Activated T-helper 1 cell treated with anti-CD3 and anti-CD28 coated beads, Interleukin-12 subunit alpha, Interleukin-12 subunit beta, Interleukin-2, Interleukin-4 antibody, amounts not matched to agents 30 ng/mL and 10 ng/mL and 1 ng/mL, durations not matched to agents 14 hours and 24 hours and 36 hours (primary cell): Measurements from ENCODE around the gene APBB2. TPM values are rescaled to one million over a fixed set of nuclear protein-coding genes. Genes with fewer than 3 reads are reported as not detected.
"Not testable (repeated sequence)": the region's sequence is repeated elsewhere in the genome, so short reads cannot be mapped to it uniquely, and the experiment has no call there.

Experiments used
- DNase-seq: peaks from one replicate; pipeline ENCODE4 v3.0.0; 2021; ENCODE audit warnings: low spot score
- H3K27ac Mint-ChIP-seq: one replicate; pipeline ENCODE4 v1.8.0; 2021; ENCODE audit warnings: mild to moderate bottlenecking, mixed read lengths
- H3K27me3 Mint-ChIP-seq: one replicate; pipeline ENCODE4 v1.8.0; 2022; ENCODE audit warnings: mild to moderate bottlenecking, moderate library complexity, mixed read lengths; ENCODE audit not compliant: insufficient read depth
- H3K36me3 Mint-ChIP-seq: one replicate; pipeline ENCODE4 v1.8.0; 2021; ENCODE audit warnings: low read depth, mixed read lengths
- H3K4me1 Mint-ChIP-seq: one replicate; pipeline ENCODE4 v1.8.0; 2021; ENCODE audit warnings: low read depth, mixed read lengths
- H3K4me3 Mint-ChIP-seq: one replicate; pipeline ENCODE4 v1.8.0; 2021; ENCODE audit warnings: mild to moderate bottlenecking, moderate library complexity, mixed read lengths
- H3K9me3 Mint-ChIP-seq: one replicate; pipeline ENCODE4 v1.8.0; 2021; ENCODE audit warnings: mixed read lengths
- intact Hi-C: fragments of 100-400 bp; cut with micrococcal nuclease; formaldehyde crosslinking; loops from one replicate; pipeline ENCODE4 v1.15.1; 2024
- total RNA-seq: library from RNA; stranded (reverse); gene quantifications from 2 replicates; pipeline ENCODE4 v1.2.3, GENCODE V29; 2022

Gene APBB2
- total RNA-seq, 1 donor from 2014 or later: 11.0 TPM

DNA sequence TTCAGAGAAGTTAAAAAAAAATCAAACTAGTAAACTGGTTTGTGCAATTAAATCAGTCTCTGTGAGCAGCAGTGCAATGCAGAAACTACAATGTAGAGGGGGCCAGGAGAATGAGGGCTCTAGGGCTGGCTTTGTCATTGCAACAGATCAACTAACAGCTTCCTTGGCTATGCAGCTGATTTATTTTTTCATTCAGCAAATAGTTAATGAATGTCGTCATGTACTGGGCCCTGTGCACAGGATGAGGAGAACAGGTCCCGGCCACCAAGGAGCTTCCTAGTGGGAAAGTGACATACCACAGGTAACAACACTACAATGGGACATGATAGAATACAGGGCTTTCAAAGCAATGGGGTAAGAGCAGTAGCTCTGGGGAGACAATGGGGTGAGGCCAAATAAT lies 274.5 kb downstream of the APBB2 start:
- intact Hi-C loops: no loop called here
- DNase-seq: no peak
- Mint-ChIP-seq H3K27ac (no peak overlapping the region), H3K27me3 (peaks cover 9% of the 10 kb centered on the region), H3K9me3 (no peaks in the 10 kb centered on the region), H3K4me3 (no peak overlapping the region), H3K4me1 (no peaks in the 10 kb centered on the region), H3K36me3 (no peaks in the 10 kb centered on the region)

DNA sequence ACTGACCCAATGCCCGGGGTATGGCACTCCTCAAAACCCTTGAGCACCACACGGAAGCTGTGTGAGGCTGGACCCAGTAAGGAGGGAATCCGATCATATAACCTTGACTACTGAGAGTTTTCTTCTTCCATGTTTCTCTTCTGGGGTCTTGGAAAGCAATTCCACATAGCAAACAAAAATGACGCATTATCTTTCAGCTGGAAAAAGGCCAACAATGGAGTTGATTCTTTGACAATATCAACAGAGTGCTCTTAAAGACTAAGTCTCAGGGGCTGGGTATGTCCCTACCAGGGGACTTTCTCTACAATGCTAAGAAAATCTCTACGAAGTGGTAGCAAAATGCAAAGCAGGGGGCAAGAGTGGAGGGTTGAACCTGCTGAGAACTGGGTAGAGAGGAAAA lies 276.0 kb downstream of the APBB2 start:
- Mint-ChIP-seq H3K27me3 (peaks cover 11% of the 10 kb centered on the region), H3K4me3 (no peak overlapping the region), H3K27ac (no peak overlapping the region), H3K4me1 (no peaks in the 10 kb centered on the region), H3K36me3 (no peaks in the 10 kb centered on the region), H3K9me3 (no peaks in the 10 kb centered on the region)
- intact Hi-C loops: no loop called here
- DNase-seq: no peak

DNA sequence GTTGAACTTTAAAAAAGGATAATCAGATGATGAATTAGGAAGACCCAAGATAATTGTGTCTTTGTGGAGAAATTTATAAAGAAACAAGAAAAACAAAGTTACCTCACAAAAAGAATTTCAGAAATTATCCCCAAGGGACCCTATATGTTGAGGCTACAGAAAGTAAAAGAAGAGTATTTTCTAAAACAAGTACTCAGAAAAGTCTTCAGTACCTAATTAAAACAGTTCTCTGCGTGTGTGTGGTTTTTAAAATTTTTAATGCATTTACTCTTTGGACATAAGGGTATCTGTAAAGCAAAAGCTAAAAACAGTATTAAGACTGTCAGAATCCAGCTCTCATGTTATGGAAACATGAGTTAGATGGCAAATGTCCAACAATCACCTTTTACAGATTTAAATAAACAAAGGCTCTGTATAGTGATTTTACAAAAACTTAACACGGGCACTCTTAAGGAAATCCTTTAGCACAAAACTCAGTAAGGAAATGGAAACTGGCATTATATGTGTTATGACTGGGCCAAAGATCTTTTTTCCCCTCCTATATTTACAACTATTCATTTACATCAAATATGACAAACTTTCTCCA lies 277.1 kb downstream of the APBB2 start:
- peaks cover 11% of the 10 kb centered on the region for H3K27me3 Mint-ChIP-seq
- intact Hi-C loops: no loop called here
- no peaks in the 10 kb centered on the region for H3K4me1 Mint-ChIP-seq
- H3K27ac Mint-ChIP-seq: no peak overlapping the region
- no peaks in the 10 kb centered on the region for H3K36me3 Mint-ChIP-seq
- DNase-seq: no peak
- H3K4me3 Mint-ChIP-seq: no peak overlapping the region
- no peaks in the 10 kb centered on the region for H3K9me3 Mint-ChIP-seq

DNA sequence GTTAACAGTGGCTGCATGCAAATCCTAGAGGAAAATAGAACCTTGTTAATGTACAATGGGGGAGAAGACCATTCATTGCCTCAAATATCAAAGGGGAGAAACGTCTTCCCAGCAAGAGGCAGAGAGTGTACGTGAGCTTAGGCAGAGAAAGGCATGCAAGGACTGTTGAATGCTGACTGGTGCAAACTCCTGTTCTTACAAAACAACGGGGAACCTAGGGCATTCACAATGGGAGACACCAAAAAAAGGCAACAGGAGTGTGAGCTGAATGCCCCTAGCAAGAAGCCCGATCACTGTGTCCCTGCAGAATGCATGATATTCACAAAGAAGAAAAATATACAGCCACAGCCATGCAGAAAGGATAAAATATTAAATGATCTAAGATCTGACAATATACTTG lies 279.7 kb downstream of the APBB2 start:
- Mint-ChIP-seq H3K27ac (no peak overlapping the region), H3K4me3 (no peak overlapping the region), H3K27me3 (peaks cover 11% of the 10 kb centered on the region), H3K4me1 (no peaks in the 10 kb centered on the region), H3K36me3 (no peaks in the 10 kb centered on the region), H3K9me3 (no peaks in the 10 kb centered on the region)
- intact Hi-C loops: no loop called here
- no peak for DNase-seq

DNA sequence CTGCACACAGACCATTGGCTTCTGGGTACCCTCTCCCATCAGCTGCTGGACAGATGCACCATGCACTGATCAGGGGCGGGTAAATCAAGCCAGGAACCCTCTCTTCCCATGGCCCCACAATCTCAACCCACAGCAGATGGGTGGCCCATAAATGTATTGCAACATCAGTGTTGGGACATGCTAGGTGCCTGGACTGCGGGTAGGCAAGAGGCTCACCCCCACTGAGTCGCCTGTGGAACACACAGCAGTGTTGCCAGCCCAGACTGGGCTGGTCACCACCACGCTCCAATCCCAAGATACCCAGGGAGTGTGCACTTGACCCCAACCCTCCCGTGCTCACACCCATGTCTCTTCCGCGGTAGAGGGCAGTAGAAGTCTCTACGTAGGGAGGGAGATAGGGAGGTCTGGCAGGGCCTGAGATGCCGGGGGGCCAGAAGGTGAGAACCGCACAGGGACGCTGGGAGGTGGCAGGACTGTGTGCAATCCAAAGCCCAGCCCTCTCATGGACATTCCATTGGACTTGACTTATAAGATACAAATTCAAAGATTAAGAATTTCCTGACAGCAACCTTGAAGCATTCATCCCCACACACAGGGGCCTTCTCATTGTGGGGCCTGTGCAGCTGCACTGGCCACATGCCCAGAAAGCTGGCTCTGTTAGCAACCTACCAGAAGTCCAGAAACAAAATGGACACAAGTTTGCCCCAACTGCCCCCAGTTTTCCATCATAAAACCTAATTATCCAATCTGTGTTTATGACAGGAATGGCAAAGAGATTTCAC lies 280.9 kb downstream of the APBB2 start:
- intact Hi-C loops: no loop called here
- Mint-ChIP-seq H3K27me3 (peaks cover 10% of the 10 kb centered on the region), H3K36me3 (no peaks in the 10 kb centered on the region), H3K4me3 (no peak overlapping the region), H3K9me3 (no peaks in the 10 kb centered on the region), H3K27ac (no peak overlapping the region), H3K4me1 (no peaks in the 10 kb centered on the region)
- DNase-seq: no peak

DNA sequence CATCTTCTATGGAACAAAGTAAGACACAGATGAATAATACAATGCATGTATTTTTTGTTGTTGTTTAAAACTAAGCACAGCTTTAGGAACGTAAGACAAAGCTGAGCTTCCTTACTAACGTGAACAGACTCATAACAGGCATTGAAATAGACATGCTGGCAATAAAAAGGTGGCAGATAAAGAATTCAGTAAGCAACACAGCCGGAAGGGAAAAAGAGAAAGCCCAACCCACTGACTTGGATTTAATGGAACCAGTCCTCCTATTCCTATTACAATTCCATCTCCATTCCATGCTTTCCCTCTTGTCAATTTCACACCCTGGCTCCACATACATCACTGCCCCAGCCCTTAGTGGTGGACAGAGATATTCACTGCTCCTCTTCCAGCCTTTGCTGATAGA lies 282.5 kb downstream of the APBB2 start:
- Mint-ChIP-seq H3K9me3 (no peaks in the 10 kb centered on the region), H3K27ac (no peak overlapping the region), H3K4me3 (no peak overlapping the region), H3K27me3 (peaks cover 9% of the 10 kb centered on the region), H3K36me3 (no peaks in the 10 kb centered on the region), H3K4me1 (peaks cover 5% of the 10 kb centered on the region)
- intact Hi-C loops: no loop called here
- DNase-seq: no peak

DNA sequence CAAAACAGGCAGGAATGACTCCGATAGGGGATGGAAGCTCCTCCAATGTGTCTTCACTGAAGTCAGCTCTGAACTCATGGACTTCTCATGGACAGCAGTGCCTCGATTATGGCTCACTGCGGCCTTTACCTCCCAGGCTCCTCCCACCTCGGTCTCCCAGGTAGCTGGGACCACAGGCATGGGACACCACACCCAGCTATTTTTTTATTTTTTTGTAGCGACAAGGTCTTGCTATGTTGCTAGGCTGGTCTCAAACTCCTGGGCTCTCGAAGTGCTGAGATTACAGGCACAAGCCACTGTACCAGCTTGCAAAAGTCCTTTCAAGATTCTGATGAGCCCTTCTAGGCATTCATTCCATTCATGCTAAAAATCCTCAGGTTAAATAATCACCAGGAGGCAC lies 283.1 kb downstream of the APBB2 start:
- intact Hi-C loops: no loop called here
- Mint-ChIP-seq H3K9me3 (no peaks in the 10 kb centered on the region), H3K27me3 (peaks cover 13% of the 10 kb centered on the region), H3K4me1 (peaks cover 8% of the 10 kb centered on the region), H3K27ac (no peak overlapping the region), H3K36me3 (no peaks in the 10 kb centered on the region), H3K4me3 (no peak overlapping the region)
- no peak for DNase-seq

DNA sequence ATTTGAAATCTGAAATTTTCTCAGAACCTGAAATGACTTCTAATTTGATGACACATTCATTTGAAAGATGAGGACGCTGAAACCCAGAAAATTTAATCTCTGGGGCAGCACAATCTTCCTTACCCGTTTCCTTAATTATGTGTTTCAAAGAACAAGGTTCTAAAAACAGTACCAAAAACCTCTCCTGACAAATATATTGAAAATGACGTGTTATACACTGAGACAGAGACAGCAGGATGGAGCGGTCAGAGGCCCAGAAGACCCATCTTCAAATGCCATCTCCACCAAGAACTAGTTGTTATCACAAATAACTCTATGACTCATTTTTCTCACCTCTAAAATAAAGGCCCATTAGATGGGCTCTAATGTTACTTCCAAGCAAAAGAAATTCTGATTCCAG lies 287.3 kb downstream of the APBB2 start:
- peaks cover 12% of the 10 kb centered on the region for H3K27me3 Mint-ChIP-seq
- no peak overlapping the region for H3K4me3 Mint-ChIP-seq
- DNase-seq: no peak
- no peaks in the 10 kb centered on the region for H3K36me3 Mint-ChIP-seq
- intact Hi-C loops: loop anchor here (1.0 kb wide), 2 partner anchors 287 to 734 kb away; partner anchors contain the start of gene APBB2
- no peaks in the 10 kb centered on the region for H3K9me3 Mint-ChIP-seq
- no peak overlapping the region for H3K27ac Mint-ChIP-seq
- peaks cover 14% of the 10 kb centered on the region for H3K4me1 Mint-ChIP-seq

DNA sequence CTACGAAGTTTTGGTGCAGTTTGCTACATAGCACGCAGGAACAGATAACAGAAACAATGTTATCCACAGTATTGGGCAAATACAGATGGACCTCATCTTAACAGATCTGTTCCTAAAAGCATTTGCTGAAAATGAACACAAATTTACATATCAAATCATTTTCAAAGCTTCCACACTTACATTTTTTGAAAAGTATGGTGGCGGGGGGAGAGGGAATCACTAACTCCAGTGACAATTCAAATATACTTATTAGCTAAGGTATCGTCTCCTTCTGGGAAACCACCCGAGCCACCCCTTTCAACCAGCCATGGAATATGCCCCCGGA lies 289.6 kb downstream of the APBB2 start:
- H3K9me3 Mint-ChIP-seq: no peaks in the 10 kb centered on the region
- no peak overlapping the region for H3K27ac Mint-ChIP-seq
- H3K27me3 Mint-ChIP-seq: peaks cover 10% of the 10 kb centered on the region
- no peak for DNase-seq
- intact Hi-C loops: loop anchor here (1.0 kb wide), 3 partner anchors 16 to 187 kb away; no protein-coding TSS in a partner anchor
- peaks cover 19% of the 10 kb centered on the region for H3K4me1 Mint-ChIP-seq
- H3K4me3 Mint-ChIP-seq: no peak overlapping the region
- H3K36me3 Mint-ChIP-seq: peaks cover 1% of the 10 kb centered on the region

DNA sequence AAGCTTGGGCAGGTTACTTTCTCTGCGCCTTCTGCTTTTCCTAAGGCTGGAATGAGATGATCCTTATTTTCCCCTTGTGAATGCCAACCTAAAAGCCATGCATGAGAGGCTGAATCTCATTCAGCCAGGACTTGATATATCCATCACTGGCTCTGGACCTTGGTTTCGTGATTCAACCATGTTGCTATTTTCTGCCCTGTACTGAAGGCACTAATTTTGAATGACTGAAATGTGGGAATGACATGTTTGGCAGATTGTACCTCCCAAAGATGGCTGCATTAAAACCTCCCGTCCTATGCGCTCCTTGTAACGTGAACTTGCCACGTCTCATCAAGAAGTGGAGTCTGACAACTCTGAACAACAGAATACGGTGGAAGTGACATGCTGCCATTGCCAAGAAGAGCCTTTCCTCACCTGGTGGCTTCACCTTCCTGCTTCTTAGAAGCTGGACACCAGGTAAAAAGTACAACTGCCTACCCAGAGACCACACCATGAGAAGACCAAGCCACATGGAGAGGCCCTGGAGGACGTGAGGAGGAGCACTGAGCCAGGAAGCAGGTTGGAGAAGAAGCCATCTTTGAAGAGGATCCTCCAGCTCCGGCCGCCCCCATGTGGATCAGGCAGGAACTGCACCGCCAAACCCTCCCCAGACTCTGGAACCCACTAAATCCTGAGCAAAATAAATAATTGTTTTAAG lies 290.1 kb downstream of the APBB2 start:
- peak; percentile 45 for DNase-seq
- H3K36me3 Mint-ChIP-seq: peaks cover 1% of the 10 kb centered on the region
- peaks cover 19% of the 10 kb centered on the region for H3K4me1 Mint-ChIP-seq
- H3K9me3 Mint-ChIP-seq: no peaks in the 10 kb centered on the region
- H3K27ac Mint-ChIP-seq: peak overlapping the region; percentile 77
- no peak overlapping the region for H3K4me3 Mint-ChIP-seq
- intact Hi-C loops: loop anchor here (1.0 kb wide), 3 partner anchors 16 to 187 kb away; no protein-coding TSS in a partner anchor
- peaks cover 10% of the 10 kb centered on the region for H3K27me3 Mint-ChIP-seq

DNA sequence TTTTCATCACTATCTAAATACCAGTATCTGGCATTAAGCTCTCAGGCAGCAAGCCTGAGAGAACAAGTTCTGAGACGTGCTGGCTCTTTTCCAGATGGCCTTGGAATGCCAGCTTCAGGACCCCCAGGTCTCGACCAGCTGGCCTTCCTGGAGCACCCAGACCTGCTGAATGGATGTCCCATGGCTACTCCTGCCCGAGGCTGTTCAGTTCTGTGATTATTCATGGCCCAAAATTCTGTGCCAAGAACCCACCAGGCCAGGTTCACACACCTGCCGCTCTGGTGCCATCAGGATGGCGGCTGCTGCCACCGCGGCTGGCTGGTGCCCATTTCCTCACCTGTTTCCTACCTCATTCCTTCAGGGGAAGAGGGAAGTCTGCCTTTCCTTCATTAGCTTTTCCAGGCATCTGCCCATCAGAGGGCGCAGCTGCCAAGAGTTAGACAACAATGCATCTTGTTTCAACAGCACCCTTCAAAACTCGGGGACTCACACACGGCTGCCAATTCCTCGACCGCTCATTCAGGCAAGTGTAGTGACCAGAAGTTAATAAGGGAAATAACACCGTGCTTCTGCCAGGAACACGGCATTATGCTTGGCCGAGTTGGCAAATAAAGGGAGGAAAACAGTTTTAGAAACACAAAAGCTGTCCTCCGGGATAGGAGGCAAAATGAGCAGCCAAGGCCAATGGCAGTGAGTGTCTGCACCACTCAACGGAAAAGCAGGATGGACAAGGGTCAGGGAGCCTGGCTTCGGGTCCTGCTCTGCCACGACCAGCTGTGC lies 290.8 kb downstream of the APBB2 start:
- Mint-ChIP-seq H3K36me3 (peaks cover 1% of the 10 kb centered on the region), H3K27me3 (peaks cover 10% of the 10 kb centered on the region), H3K9me3 (no peaks in the 10 kb centered on the region), H3K4me3 (no peak overlapping the region), H3K27ac (no peak overlapping the region), H3K4me1 (peaks cover 19% of the 10 kb centered on the region)
- intact Hi-C loops: loop anchor here (1.0 kb wide), 3 partner anchors 15 to 186 kb away; no protein-coding TSS in a partner anchor
- DNase-seq: no peak

DNA sequence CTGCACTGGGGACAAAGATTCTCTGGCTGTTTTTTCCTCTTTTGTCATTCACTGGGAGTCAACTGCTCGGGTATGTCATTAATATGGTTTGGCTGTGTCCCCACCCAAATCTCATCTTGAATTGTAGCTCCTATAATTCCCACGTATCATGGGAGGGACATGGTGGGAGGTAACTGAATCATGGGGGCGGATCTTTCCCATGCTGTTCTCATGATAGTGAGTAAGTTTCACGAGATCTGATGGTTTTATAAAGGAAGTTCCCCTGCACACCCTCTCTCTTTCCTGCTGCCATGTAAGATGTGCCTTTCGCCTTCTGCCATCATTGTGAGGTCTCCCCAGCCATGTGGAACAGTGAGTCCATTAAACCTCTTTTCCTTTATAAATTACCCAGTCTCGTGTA lies 294.4 kb downstream of the APBB2 start:
- DNase-seq, H3K36me3 Mint-ChIP-seq, H3K27ac Mint-ChIP-seq, H3K9me3 Mint-ChIP-seq, intact Hi-C loops, H3K4me3 Mint-ChIP-seq, H3K27me3 Mint-ChIP-seq: not testable (repeated sequence)
- peaks cover 31% of the 10 kb centered on the region for H3K4me1 Mint-ChIP-seq
